ENCODE results near the gene RNF223. TPM values are rescaled to one million over a fixed set of nuclear protein-coding genes. Genes with fewer than 3 reads are reported as not detected.
"Not testable (repeated sequence)": the region's sequence is repeated elsewhere in the genome, so short reads cannot be mapped to it uniquely, and the experiment has no call there.

Gene RNF223
- total RNA-seq, 2 experiments from 2014 or later, result not detected

- DNase-seq (no peak), ATAC-seq (no peak)
- H3K4me3 Mint-ChIP-seq, result no peak overlapping the region
- ChIA-PET CTCF (interaction anchor here (0.9 to 1.1 kb wide), 2 partner anchors 15 to 43 kb away, joined by 3 read pairs; no protein-coding TSS in a partner anchor), POLR2A (interaction anchor here (1.2 kb wide), 1 partner anchor 8 kb away, joined by 3 read pairs; no protein-coding TSS in a partner anchor)
- peaks cover 53% of the 10 kb centered on the region for H3K36me3 Mint-ChIP-seq (ENCODE audit: low read depth)
- no peak overlapping the region for H3K27ac Mint-ChIP-seq
- no peaks in the 10 kb centered on the region for H3K27me3 Mint-ChIP-seq (ENCODE audit: low read depth)
- H3K9me3 Mint-ChIP-seq (ENCODE audit: insufficient read depth), result peaks cover 10% of the 10 kb centered on the region
- H3K4me1 Mint-ChIP-seq (ENCODE audit: low read depth), result peaks cover 31% of the 10 kb centered on the region
Observed at GRCh38 chr1:1106510-1107221, 32.6 kb upstream of the RNF223 start.

- DNase-seq (peak; percentile 48), ATAC-seq (peak; percentile 23)
- POLR2A ChIA-PET; H3K27me3 Mint-ChIP-seq (ENCODE audit: low read depth); CTCF ChIA-PET: not testable (repeated sequence)
- peaks cover 31% of the 10 kb centered on the region for H3K9me3 Mint-ChIP-seq (ENCODE audit: insufficient read depth)
- H3K36me3 Mint-ChIP-seq (ENCODE audit: low read depth), result peaks cover 55% of the 10 kb centered on the region
- H3K4me1 Mint-ChIP-seq (ENCODE audit: low read depth), result peaks cover 52% of the 10 kb centered on the region
- peak overlapping the region; percentile 61 for H3K27ac Mint-ChIP-seq
- peak overlapping the region; percentile 7 for H3K4me3 Mint-ChIP-seq
Observed at GRCh38 chr1:1104152-1104551, 30.0 kb upstream of the RNF223 start.

DNA sequence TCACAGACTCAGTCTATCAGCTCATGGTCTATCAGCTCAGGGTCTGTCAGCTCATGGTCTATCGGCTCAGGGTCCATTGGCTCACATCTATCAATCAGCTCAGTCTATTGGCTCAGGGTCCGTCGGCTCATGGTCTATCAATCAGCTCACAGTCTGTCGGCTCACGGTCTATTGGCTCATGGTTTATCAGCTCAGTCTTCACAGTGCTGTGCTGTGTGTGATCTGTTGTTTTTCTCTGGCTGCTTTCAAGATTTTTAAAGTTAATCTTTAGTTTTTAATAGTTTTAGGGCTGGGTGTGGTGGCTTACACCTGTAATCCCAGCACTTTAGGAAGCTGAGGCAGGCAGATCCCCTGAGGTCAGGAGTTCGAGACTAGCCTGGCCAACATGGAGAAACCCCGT lies 27.4 kb upstream of the RNF223 start:
- ATAC-seq (no peak), DNase-seq (no peak)
- H3K4me1 Mint-ChIP-seq (ENCODE audit: low read depth), result peaks cover 56% of the 10 kb centered on the region
- POLR2A ChIA-PET, result interaction anchor here (1.0 kb wide), 1 partner anchor 12 kb away, joined by 3 read pairs; no protein-coding TSS in a partner anchor
- CTCF ChIA-PET, result interaction anchor here (0.8 to 1.5 kb wide), 4 partner anchors 15 to 117 kb away, joined by 3 read pairs; partner anchors contain the start of gene C1orf159
- H3K9me3 Mint-ChIP-seq (ENCODE audit: insufficient read depth), result peaks cover 38% of the 10 kb centered on the region
- no peak overlapping the region for H3K4me3 Mint-ChIP-seq
- H3K36me3 Mint-ChIP-seq (ENCODE audit: low read depth), result peaks cover 61% of the 10 kb centered on the region
- no peak overlapping the region for H3K27ac Mint-ChIP-seq
- no peaks in the 10 kb centered on the region for H3K27me3 Mint-ChIP-seq (ENCODE audit: low read depth)

DNA sequence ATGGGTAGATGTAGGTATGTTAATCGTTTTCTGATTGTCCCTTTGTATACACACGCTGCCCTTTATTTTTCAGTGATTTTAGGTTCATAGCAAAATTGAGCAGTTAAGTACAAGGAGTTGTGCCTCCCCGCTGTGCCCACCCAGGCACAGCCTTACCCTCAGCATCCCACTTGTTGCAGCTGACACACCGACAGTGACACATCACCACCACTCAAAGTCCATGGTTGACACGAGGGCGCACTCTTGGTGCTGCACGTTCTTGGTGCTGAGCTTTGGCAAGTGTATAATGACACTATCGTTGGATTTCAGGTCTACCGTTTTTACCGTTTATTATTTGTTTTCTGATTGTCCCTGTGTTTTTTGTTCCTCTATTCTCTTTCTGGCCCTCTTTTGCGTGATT lies 26.2 kb upstream of the RNF223 start:
- POLR2A ChIA-PET, result no interaction called here
- H3K27ac Mint-ChIP-seq, result no peak overlapping the region
- H3K4me1 Mint-ChIP-seq (ENCODE audit: low read depth), result peaks cover 54% of the 10 kb centered on the region
- H3K9me3 Mint-ChIP-seq (ENCODE audit: insufficient read depth), result peaks cover 36% of the 10 kb centered on the region
- H3K27me3 Mint-ChIP-seq (ENCODE audit: low read depth), result no peaks in the 10 kb centered on the region
- ATAC-seq (no peak), DNase-seq (no peak)
- H3K36me3 Mint-ChIP-seq (ENCODE audit: low read depth), result peaks cover 61% of the 10 kb centered on the region
- no peak overlapping the region for H3K4me3 Mint-ChIP-seq
- CTCF ChIA-PET, result interaction anchor here (1.5 kb wide), 1 partner anchor 22 kb away, joined by 3 read pairs; no protein-coding TSS in a partner anchor

- CTCF ChIA-PET, result no interaction called here
- Mint-ChIP-seq H3K27ac (peak overlapping the region; percentile 91), H3K27me3 (ENCODE audit: low read depth) (no peaks in the 10 kb centered on the region), H3K4me3 (peak overlapping the region; percentile 38), H3K9me3 (ENCODE audit: insufficient read depth) (peaks cover 36% of the 10 kb centered on the region), H3K4me1 (ENCODE audit: low read depth) (peaks cover 51% of the 10 kb centered on the region), H3K36me3 (ENCODE audit: low read depth) (peaks cover 60% of the 10 kb centered on the region)
- ATAC-seq, result no peak
- no peak for DNase-seq
- POLR2A ChIA-PET, result no interaction called here
Observed at GRCh38 chr1:1099506-1100183, 25.5 kb upstream of the RNF223 start.

DNA sequence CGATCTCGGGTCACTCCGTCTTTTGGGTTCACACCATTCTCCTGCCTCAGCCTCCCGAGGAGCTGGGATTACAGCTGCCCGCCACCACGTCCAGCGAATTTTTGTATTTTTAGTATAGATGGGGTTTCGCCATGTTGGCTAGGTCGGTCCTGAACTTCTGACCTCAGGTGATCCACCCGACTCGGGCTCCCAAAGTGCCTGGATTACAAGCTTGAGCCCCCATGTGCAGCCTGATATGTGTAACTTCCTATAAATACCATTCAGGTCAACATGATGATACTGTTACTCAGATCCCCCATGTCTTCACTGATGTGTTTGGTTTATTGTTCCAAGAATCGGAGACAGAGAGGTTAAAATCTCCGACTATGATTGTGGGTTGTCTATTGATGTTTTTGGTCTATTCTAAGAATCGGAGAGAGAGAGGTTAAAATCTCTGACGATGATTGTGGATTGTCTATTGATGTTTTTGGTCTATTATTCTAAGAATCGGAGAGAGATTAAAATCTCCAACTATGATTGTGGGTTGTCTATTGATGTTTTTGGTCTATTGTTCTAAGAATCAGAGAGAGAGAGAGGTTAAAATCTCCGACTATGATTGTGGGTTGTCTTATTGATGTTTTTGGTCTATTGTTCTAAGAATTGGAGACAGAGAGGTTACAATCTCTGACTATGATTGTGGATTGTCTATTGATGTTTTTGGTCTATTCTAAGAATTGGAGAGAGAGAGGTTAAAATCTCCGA lies 24.7 kb upstream of the RNF223 start:
- Mint-ChIP-seq H3K4me3 (peak overlapping the region; percentile 38), H3K27ac (peak overlapping the region; percentile 91), H3K27me3 (ENCODE audit: low read depth) (no peaks in the 10 kb centered on the region), H3K36me3 (ENCODE audit: low read depth) (peaks cover 52% of the 10 kb centered on the region), H3K9me3 (ENCODE audit: insufficient read depth) (peaks cover 36% of the 10 kb centered on the region), H3K4me1 (ENCODE audit: low read depth) (peaks cover 43% of the 10 kb centered on the region)
- peak; percentile 70 for ATAC-seq
- ChIA-PET POLR2A (interaction anchor here (1.2 kb wide), 1 partner anchor 8 kb away, joined by 3 read pairs; no protein-coding TSS in a partner anchor), CTCF (no interaction called here)
- no peak for DNase-seq

DNA sequence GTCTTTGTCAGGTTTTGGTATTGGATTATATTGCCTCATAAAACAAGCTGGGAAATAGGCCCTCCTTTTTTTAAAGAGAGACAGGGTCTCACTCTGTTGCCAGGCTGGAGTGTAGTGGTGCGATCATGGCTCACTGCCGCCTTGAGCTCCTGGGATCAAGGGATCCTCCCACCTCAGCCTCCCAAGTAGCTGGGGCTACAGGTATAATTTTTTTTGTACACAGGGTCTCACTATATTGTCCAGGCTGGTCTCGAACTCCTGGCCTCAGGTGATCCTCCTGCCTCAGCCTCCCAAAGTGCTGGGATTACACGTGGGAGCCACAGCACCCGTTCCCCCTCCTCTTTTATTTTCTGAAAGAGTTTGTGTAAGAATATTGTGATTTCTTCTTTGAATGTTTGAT lies 22.0 kb upstream of the RNF223 start:
- POLR2A ChIA-PET, result interaction anchor here (1.0 kb wide), 1 partner anchor 40 kb away, joined by 3 read pairs; no protein-coding TSS in a partner anchor
- ATAC-seq; H3K27ac Mint-ChIP-seq; H3K27me3 Mint-ChIP-seq (ENCODE audit: low read depth); DNase-seq; CTCF ChIA-PET; H3K4me3 Mint-ChIP-seq: not testable (repeated sequence)
- Mint-ChIP-seq H3K9me3 (ENCODE audit: insufficient read depth) (peaks cover 28% of the 10 kb centered on the region), H3K4me1 (ENCODE audit: low read depth) (peaks cover 33% of the 10 kb centered on the region), H3K36me3 (ENCODE audit: low read depth) (peaks cover 37% of the 10 kb centered on the region)

DNA sequence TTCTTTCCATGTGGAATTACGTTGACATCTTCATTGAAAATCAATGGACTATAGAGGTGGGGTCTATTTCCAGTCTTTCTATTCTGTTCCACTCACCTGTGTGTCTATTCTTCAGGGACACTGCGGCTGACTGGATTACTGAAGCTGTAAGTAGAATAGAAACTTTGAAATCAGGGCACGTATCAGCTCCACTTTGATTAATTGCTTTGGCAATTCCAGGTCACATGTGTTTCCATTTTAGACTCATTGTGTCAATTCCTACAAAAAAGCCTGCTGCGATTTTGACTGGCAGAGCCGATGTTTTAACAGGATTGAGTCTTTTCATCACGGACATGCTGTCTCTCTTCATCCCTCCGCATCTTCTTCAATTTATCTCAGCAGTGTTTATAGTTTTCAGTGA lies 20.9 kb upstream of the RNF223 start:
- Mint-ChIP-seq H3K4me1 (ENCODE audit: low read depth) (peaks cover 23% of the 10 kb centered on the region), H3K9me3 (ENCODE audit: insufficient read depth) (peaks cover 18% of the 10 kb centered on the region), H3K27ac (no peak overlapping the region), H3K27me3 (ENCODE audit: low read depth) (no peaks in the 10 kb centered on the region), H3K4me3 (no peak overlapping the region), H3K36me3 (ENCODE audit: low read depth) (peaks cover 31% of the 10 kb centered on the region)
- ATAC-seq (no peak), DNase-seq (no peak)
- POLR2A ChIA-PET, result no interaction called here
- CTCF ChIA-PET, result no interaction called here

GRCh38 chr1:1093610-1093943 lies 19.5 kb upstream of the RNF223 start:
- peaks cover 9% of the 10 kb centered on the region for H3K4me1 Mint-ChIP-seq (ENCODE audit: low read depth)
- peaks cover 20% of the 10 kb centered on the region for H3K36me3 Mint-ChIP-seq (ENCODE audit: low read depth)
- no peaks in the 10 kb centered on the region for H3K27me3 Mint-ChIP-seq (ENCODE audit: low read depth)
- CTCF ChIA-PET, result no interaction called here
- no peak overlapping the region for H3K4me3 Mint-ChIP-seq
- ATAC-seq, result no peak
- no peak for DNase-seq
- peaks cover 4% of the 10 kb centered on the region for H3K9me3 Mint-ChIP-seq (ENCODE audit: insufficient read depth)
- POLR2A ChIA-PET, result no interaction called here
- no peak overlapping the region for H3K27ac Mint-ChIP-seq

GRCh38 chr1:1092894-1093609 lies 18.9 kb upstream of the RNF223 start:
- ATAC-seq (no peak), DNase-seq (no peak)
- Mint-ChIP-seq H3K9me3 (ENCODE audit: insufficient read depth) (peaks cover 4% of the 10 kb centered on the region), H3K27me3 (ENCODE audit: low read depth) (no peaks in the 10 kb centered on the region), H3K4me1 (ENCODE audit: low read depth) (peaks cover 4% of the 10 kb centered on the region), H3K27ac (no peak overlapping the region), H3K4me3 (no peak overlapping the region), H3K36me3 (ENCODE audit: low read depth) (peaks cover 16% of the 10 kb centered on the region)
- POLR2A ChIA-PET, result no interaction called here
- CTCF ChIA-PET, result interaction anchor here (1.0 kb wide), 1 partner anchor 29 kb away, joined by 4 read pairs; no protein-coding TSS in a partner anchor

- ChIA-PET CTCF (interaction anchor here (1.0 kb wide), 1 partner anchor 28 kb away, joined by 4 read pairs; no protein-coding TSS in a partner anchor), POLR2A (no interaction called here)
- H3K27me3 Mint-ChIP-seq (ENCODE audit: low read depth), result no peaks in the 10 kb centered on the region
- no peak for DNase-seq
- no peak overlapping the region for H3K27ac Mint-ChIP-seq
- peaks cover 3% of the 10 kb centered on the region for H3K4me1 Mint-ChIP-seq (ENCODE audit: low read depth)
- peaks cover 13% of the 10 kb centered on the region for H3K36me3 Mint-ChIP-seq (ENCODE audit: low read depth)
- H3K9me3 Mint-ChIP-seq (ENCODE audit: insufficient read depth), result peaks cover 4% of the 10 kb centered on the region
- H3K4me3 Mint-ChIP-seq, result no peak overlapping the region
- ATAC-seq, result no peak
Observed at GRCh38 chr1:1092149-1092855, 18.2 kb upstream of the RNF223 start.
